Endothelial cell of umbilical vein (primary cell): ENCODE results near the gene NHS. TPM values are rescaled to one million over a fixed set of nuclear protein-coding genes. Genes with fewer than 3 reads are reported as not detected.

Experiments
- BruUV-seq: library from RNA; stranded (reverse); fragments of 400-500 nt; replicated peaks from 2 replicates; lab custom pipeline; 2021; lab: Mats Ljungman, UMichigan
- CTCF ChIA-PET: fragments of 300-600, 350-600 bp; sonication (Branson Sonifier 250); formaldehyde crosslinking; loops from one replicate; lab custom pipeline; 2021; ENCODE audit warnings: antibody characterized with exemption, inconsistent platforms; lab: Charles Lee
- POLR2A ChIA-PET: fragments of 300-600, 350-600 bp; sonication (Branson Sonifier 250); formaldehyde crosslinking; loops from one replicate; lab custom pipeline; 2021; ENCODE audit warnings: antibody characterized with exemption, inconsistent platforms; lab: Charles Lee
- DNase-seq: peaks from one replicate; pipeline ENCODE4 v3.0.0-alpha.2; 2011; ENCODE audit warnings: low read depth, low spot score
- FAIRE-seq: peaks from 2 replicates; lab custom pipeline; 2011; peaks lifted over from hg19 to GRCh38; lab: Jason Lieb, UNC
- H2AFZ ChIP-seq: 2 replicates; pipeline ENCODE4 v1.6.0; 2012; ENCODE audit warnings: low read depth, low read length, control low read depth, inconsistent platforms
- H3K27ac ChIP-seq: 2 replicates; pipeline ENCODE4 v1.5.1; 2011; ENCODE audit warnings: low read depth, mild to moderate bottlenecking, control low read depth, low read length, moderate library complexity; ENCODE audit not compliant: insufficient read depth
- H3K27me3 ChIP-seq, 2 experiments: 2 replicates each; pipeline versions ENCODE4 v1.6.0 to v1.6.1; 2011; ENCODE audit warnings: low read length in 2 of 2, mixed read lengths in 1 of 2; ENCODE audit not compliant: control insufficient read depth in 2 of 2, insufficient read depth in 2 of 2
- H3K36me3 ChIP-seq, 2 experiments: 2 replicates in 1 of 2; 3 replicates in 1 of 2; pipeline ENCODE4 v1.5.1; 2011; ENCODE audit warnings: low read length in 2 of 2, mild to moderate bottlenecking in 1 of 2, moderate library complexity in 1 of 2; ENCODE audit not compliant: control insufficient read depth in 2 of 2, insufficient read depth in 2 of 2; ENCODE audit errors: extremely low read depth in 1 of 2
- H3K4me1 ChIP-seq: 3 replicates; pipeline ENCODE4 v1.5.1; 2011; ENCODE audit warnings: mild to moderate bottlenecking, low read length; ENCODE audit not compliant: control insufficient read depth, insufficient read depth; ENCODE audit errors: extremely low read depth
- H3K4me2 ChIP-seq: 2 replicates; pipeline ENCODE4 v1.6.1; 2011; ENCODE audit warnings: low read length, control low read depth, mixed read lengths; ENCODE audit not compliant: insufficient read depth
- H3K4me3 ChIP-seq, 3 experiments: fragments of 200-600 bp in 1 of 3; sonication (generic), shearing (Covaris generic) in 1 of 3; replicated peaks in 1 of 3; 2 replicates each; pipeline ENCODE4 v1.5.1; 2011 to 2016; ENCODE audit warnings: control low read depth in 3 of 3, low read length in 3 of 3, mild to moderate bottlenecking in 2 of 3, inconsistent platforms in 1 of 3, low read depth in 1 of 3, moderate library complexity in 1 of 3; ENCODE audit not compliant: insufficient read depth in 1 of 3
- H3K79me2 ChIP-seq: 2 replicates; pipeline ENCODE4 v1.6.0; 2012; ENCODE audit warnings: low read length, inconsistent platforms; ENCODE audit not compliant: control insufficient read depth, insufficient read depth
- H3K9ac ChIP-seq: replicated peaks from 2 replicates; pipeline ENCODE3; 2011; ENCODE audit warnings: low read length, control low read depth; ENCODE audit not compliant: insufficient read depth; ENCODE audit errors: extremely low read depth
- H3K9me1 ChIP-seq: replicated peaks from 3 replicates; pipeline ENCODE4 v1.6.0; 2011; ENCODE audit warnings: mild to moderate bottlenecking, low read length; ENCODE audit not compliant: control insufficient read depth, insufficient read depth; ENCODE audit errors: extremely low read depth
- H3K9me3 ChIP-seq: replicated peaks from 2 replicates; pipeline ENCODE4 v1.5.1; 2012; ENCODE audit warnings: low read length, inconsistent platforms; ENCODE audit not compliant: control insufficient read depth, insufficient read depth
- H4K20me1 ChIP-seq: replicated peaks from 2 replicates; pipeline ENCODE3; 2011; ENCODE audit warnings: mild to moderate bottlenecking, low read length; ENCODE audit not compliant: control insufficient read depth, insufficient read depth; ENCODE audit errors: extremely low read depth
- EZH2 ChIP-seq: IDR thresholded peaks from 2 replicates; pipeline ENCODE4 v1.6.1; 2012; ENCODE audit warnings: borderline replicate concordance, low read depth, mild to moderate bottlenecking, moderate library complexity, low read length, inconsistent platforms; ENCODE audit not compliant: severe bottlenecking
- FOS ChIP-seq: IDR thresholded peaks from 2 replicates; pipeline ENCODE4 v1.6.1; 2011; ENCODE audit warnings: mild to moderate bottlenecking, low read length, moderate library complexity, borderline replicate concordance; ENCODE audit not compliant: insufficient read depth
- GATA2 ChIP-seq: IDR thresholded peaks from 2 replicates; pipeline ENCODE4 v1.7.0; 2011; ENCODE audit warnings: low read depth, mild to moderate bottlenecking, moderate library complexity, mixed read lengths, low read length; ENCODE audit not compliant: insufficient read length, insufficient read depth
- JUN ChIP-seq: IDR thresholded peaks from 2 replicates; pipeline ENCODE4 v1.6.1; 2011; ENCODE audit warnings: borderline replicate concordance, low read depth; ENCODE audit not compliant: insufficient read length, insufficient read depth
- MAX ChIP-seq: IDR thresholded peaks from 2 replicates; pipeline ENCODE4 v1.6.1; 2011; ENCODE audit not compliant: insufficient read depth, insufficient read length
- MYC ChIP-seq: IDR thresholded peaks from one replicate; pipeline ENCODE4 v1.6.1; 2011; ENCODE audit warnings: mild to moderate bottlenecking, low read depth, low read length
- POLR2A ChIP-seq: IDR thresholded peaks from 2 replicates; pipeline ENCODE4 v1.6.1; 2012; ENCODE audit warnings: low read depth, mild to moderate bottlenecking, control low read depth, low read length
- POLR2AphosphoS5 ChIP-seq: IDR thresholded peaks from 2 replicates; pipeline ENCODE4 v1.6.1; 2012; ENCODE audit warnings: low read depth, mild to moderate bottlenecking, control low read depth, low read length, moderate library complexity; ENCODE audit not compliant: insufficient read depth
- dilution Hi-C: fragments of 300-500 bp; cut with MboI; formaldehyde crosslinking; loops from one replicate; pipeline ENCODE4 v1.15.0; 2019; ENCODE audit warnings: low sequenced_read_pairs; ENCODE audit not compliant: extremely low pct_ligation_motif_present
- intact Hi-C: fragments of 100-400 bp; cut with micrococcal nuclease; formaldehyde crosslinking; loops from one replicate; pipeline ENCODE4 v1.10.0; 2022
- polyA plus RNA-seq, 4 experiments: library from polyadenylated mRNA; depleted of rRNA in 3 of 4; stranded (reverse) in 3 of 4; unstranded in 1 of 4; fragments of >200 nt; gene quantifications; 2 replicates each; pipeline versions ENCODE4 v1.2.1 to v1.2.3, GENCODE V29; 2011 to 2012; ENCODE audit warnings: missing spikeins in 1 of 4
- total RNA-seq: library from RNA; stranded (reverse); gene quantifications from 2 replicates; pipeline ENCODE4 v1.2.3, GENCODE V29; 2021
- TF ChIP-seq, protein P1 (sequence below), 2 donors: IDR thresholded peaks; 1 replicate in 1 of 2; 2 replicates in 1 of 2; pipeline ENCODE4 v1.5.1; 2011; ENCODE audit warnings: low read length in 2 of 2, mild to moderate bottlenecking in 2 of 2, moderate library complexity in 2 of 2, control low read depth in 1 of 2, inconsistent platforms in 1 of 2, low read depth in 1 of 2; ENCODE audit not compliant: insufficient read depth in 1 of 2; ENCODE audit errors: extremely low read depth in 1 of 2

Gene NHS
- total and polyA plus RNA-seq, 2 donors (not counting 3 experiments of a cell fraction or from before 2014, with no cell fraction given), result 0.07 to 0.46 TPM

- H2AFZ ChIP-seq, result no peak overlapping the region
- H3K27ac ChIP-seq, result no peak overlapping the region
- dilution Hi-C loops, result no loop called here
- no peak for DNase-seq
- H3K4me2 ChIP-seq, result no peak overlapping the region
- TF ChIP-seq POLR2AphosphoS5 (no peak), EZH2 (no peak), POLR2A (no peak), FOS (no peak), MYC (no peak), JUN (no peak), GATA2 (no peak), MAX (no peak)
- TF ChIP-seq, protein P1, sequence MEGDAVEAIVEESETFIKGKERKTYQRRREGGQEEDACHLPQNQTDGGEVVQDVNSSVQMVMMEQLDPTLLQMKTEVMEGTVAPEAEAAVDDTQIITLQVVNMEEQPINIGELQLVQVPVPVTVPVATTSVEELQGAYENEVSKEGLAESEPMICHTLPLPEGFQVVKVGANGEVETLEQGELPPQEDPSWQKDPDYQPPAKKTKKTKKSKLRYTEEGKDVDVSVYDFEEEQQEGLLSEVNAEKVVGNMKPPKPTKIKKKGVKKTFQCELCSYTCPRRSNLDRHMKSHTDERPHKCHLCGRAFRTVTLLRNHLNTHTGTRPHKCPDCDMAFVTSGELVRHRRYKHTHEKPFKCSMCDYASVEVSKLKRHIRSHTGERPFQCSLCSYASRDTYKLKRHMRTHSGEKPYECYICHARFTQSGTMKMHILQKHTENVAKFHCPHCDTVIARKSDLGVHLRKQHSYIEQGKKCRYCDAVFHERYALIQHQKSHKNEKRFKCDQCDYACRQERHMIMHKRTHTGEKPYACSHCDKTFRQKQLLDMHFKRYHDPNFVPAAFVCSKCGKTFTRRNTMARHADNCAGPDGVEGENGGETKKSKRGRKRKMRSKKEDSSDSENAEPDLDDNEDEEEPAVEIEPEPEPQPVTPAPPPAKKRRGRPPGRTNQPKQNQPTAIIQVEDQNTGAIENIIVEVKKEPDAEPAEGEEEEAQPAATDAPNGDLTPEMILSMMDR (IDR thresholded peaks at IDR 0.05; ENCODE audit: extremely low read depth in 1 of 2, insufficient read depth in 1 of 2, low read depth in 1 of 2, low read length in 2 of 2), result no peak
- H3K79me2 ChIP-seq, result no peaks in the 10 kb centered on the region
- FAIRE-seq, result no peak
- H3K27me3 ChIP-seq, result no peaks in the 10 kb centered on the region
- intact Hi-C loops, result no loop called here
- H4K20me1 ChIP-seq, result no peaks in the 10 kb centered on the region
- ChIA-PET POLR2A (no interaction called here), CTCF (no interaction called here)
- no peak overlapping the region for H3K4me3 ChIP-seq
- H3K9ac ChIP-seq, result no peak overlapping the region
- H3K36me3 ChIP-seq, result no peaks in the 10 kb centered on the region
- H3K9me1 ChIP-seq, result no peaks in the 10 kb centered on the region
- BruUV-seq, result no TSS peak
- H3K9me3 ChIP-seq, result no peaks in the 10 kb centered on the region
- H3K4me1 ChIP-seq, result no peaks in the 10 kb centered on the region
Observed at GRCh38 chrX:17613979-17614588, 239.1 kb downstream of the NHS start.
